ENCODE data around the gene LTBP1. TPM values are rescaled to one million over a fixed set of nuclear protein-coding genes. Genes with fewer than 3 reads are reported as not detected.
"Not testable (repeated sequence)": the region's sequence is repeated elsewhere in the genome, so short reads cannot be mapped to it uniquely, and the experiment has no call there.

Gene LTBP1
- total RNA-seq, 1 experiment from 2014 or later = 6.7 TPM

DNA sequence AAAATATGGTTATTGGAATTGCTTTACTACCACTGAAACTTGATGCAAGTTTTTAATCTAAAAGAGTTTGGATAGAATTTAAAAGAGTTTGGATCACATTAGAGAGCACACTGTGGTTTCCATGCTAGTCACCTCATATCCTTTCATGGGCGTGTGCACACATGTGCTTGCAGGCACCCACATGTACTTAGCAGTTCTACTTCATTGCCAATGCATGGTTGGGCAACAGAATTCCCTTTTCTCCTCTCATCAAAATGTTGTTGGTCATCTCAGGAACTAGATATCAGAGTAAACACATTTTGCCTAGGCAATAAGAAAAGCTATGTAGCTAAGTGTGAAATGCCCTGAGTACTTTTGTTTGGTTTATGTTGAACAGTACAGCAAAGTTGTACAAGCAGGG lies 275.6 kb downstream of the LTBP1 start:
- no peak for DNase-seq (ENCODE audit: low read depth, low spot score)
- in situ Hi-C loops (cut with HindIII; ENCODE audit: low pct_unique_long_range_greater_than_20kb, low sequenced_read_pairs) = no loop called here

DNA sequence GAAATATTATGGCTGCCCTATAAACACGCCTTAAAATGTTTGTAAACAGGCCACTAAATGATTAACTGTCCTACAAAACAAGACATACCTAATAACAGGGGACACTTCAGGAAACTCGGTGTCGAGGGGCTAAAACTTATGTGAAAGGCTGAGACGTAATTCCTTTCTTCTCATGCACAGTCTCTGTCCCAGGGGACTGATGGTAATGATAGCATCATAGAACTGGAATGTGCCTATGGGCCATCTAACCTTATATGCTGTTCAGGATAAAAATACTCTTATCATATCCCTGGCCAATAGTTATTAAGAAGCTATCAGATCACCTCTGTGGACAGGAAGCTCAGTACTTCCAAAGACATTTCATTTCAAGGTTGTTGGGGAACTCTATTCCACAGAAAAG lies 277.1 kb downstream of the LTBP1 start:
- in situ Hi-C loops (cut with HindIII; ENCODE audit: low pct_unique_long_range_greater_than_20kb, low sequenced_read_pairs) = no loop called here
- peak; percentile 20 for DNase-seq (ENCODE audit: low read depth, low spot score)

DNA sequence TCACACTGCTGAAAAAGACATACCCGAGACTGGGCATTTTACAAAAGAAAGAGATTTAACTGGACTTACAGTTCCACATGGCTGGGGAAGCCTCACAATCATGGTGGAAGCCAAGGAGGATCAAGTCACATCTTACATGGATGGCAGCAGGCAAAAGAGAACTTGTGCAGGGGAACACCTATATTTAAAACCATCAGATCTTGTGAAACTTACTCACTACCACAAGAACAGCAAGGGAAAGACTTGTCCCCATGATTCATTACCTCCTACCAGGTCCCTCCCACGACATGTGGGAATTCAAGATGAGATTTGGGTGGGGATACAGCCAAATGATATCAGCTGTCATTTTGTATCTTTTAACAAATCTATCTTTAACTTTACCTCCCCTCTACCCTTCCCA lies 278.6 kb downstream of the LTBP1 start:
- no peak for DNase-seq (ENCODE audit: low read depth, low spot score)
- in situ Hi-C loops (cut with HindIII; ENCODE audit: low pct_unique_long_range_greater_than_20kb, low sequenced_read_pairs) = no loop called here

DNA sequence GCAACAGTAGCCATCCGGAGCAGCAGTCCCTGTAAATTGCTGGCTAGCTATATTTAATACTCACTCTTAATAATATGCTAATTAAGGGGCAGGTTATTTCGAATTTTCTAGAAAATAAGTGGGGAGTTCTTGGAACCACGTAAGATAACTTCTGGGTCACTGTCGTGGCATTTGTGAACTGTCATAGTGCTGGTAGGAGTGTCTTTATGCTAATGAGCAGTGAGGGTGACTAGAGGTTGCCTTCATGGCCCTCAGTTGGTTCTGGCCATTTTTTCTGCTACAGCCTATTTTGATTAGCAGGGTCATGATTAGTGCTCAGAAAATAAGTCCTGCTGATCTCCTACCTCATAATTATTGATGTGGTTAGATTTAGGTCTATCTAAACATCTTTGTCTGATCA lies 279.8 kb downstream of the LTBP1 start:
- DNase-seq (ENCODE audit: low read depth, low spot score) = no peak
- in situ Hi-C loops (cut with HindIII; ENCODE audit: low pct_unique_long_range_greater_than_20kb, low sequenced_read_pairs) = no loop called here

DNA sequence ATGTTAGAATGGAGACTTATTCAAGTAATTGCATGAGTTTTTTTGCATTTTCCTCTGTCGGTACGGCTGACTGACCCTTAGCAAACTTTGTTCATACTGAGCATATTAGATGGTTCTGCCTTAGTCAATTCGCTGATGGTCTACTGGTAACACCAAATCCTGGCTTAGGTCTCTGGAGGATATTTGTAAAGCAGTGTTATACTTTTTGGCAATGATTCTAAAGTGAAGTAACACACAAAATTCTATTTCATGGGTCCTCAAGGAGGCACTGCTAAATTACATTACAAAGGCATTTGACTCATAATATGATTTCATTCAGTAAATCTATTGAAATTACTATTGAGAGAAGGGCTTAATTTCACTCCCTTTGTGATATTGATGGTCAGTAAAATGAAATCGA lies 282.9 kb downstream of the LTBP1 start:
- DNase-seq (ENCODE audit: low read depth, low spot score) = no peak
- in situ Hi-C loops (cut with HindIII; ENCODE audit: low pct_unique_long_range_greater_than_20kb, low sequenced_read_pairs) = no loop called here

DNA sequence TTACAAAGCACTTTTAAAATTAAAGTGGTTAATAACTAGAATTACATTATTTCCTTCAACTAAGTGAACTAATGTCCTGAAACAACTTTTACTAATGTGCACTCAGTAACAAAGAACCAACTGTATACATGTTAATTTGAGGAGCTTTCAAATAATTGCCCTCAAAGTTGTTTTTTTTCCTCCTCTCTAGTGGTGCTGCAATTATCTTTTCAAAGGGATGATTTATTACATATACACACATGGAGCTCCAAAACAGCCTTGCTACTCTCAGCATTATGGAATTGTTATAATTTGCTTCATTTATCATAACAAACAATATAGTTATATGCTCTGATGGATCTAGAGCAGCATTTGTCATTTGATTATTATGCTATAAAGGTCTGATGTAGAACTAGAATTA lies 283.4 kb downstream of the LTBP1 start:
- in situ Hi-C loops (cut with HindIII; ENCODE audit: low pct_unique_long_range_greater_than_20kb, low sequenced_read_pairs) = no loop called here

DNA sequence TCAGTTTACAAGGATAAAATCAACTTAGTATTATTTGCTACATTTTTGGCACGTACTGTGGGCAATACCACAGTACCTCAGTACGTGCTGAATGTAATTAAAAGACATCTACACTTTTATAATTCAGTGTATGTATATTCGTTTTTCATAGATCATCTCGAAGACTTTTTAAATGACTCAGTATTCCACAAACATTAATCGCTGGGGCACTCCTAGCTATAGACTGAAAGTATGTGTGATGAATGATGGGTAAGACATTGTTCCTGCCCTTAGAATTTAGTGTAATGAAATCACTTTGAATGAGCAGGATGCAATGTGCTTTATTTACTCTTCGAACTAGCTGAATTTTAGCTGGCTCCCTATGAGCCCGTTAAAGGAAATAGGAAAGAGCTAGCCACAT lies 284.1 kb downstream of the LTBP1 start:
- DNase-seq (ENCODE audit: low read depth, low spot score) = no peak
- in situ Hi-C loops (cut with HindIII; ENCODE audit: low pct_unique_long_range_greater_than_20kb, low sequenced_read_pairs) = no loop called here

More for the DNA sequence above, 283.4 kb downstream of the LTBP1 start:
- no peak for DNase-seq (ENCODE audit: low read depth, low spot score)

DNA sequence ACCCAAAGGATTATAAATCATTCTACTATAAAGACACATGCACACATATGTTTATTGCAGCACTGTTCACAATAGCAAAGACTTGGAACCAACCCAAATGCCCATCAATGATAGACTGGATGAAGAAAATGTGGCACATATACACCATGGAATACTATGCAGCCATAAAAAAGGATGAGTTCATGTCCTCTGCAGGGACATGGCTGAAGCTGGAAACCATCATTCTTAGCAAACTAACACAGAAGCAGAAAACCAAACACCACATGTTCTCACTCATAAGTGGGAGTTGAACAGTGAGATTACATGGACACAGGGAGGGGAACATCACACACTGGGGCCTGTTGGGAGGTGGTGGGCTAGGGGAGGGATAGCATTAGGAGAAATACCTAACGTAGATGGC lies 288.8 kb downstream of the LTBP1 start:
- DNase-seq (ENCODE audit: low read depth, low spot score); in situ Hi-C loops (cut with HindIII; ENCODE audit: low pct_unique_long_range_greater_than_20kb, low sequenced_read_pairs): not testable (repeated sequence)

DNA sequence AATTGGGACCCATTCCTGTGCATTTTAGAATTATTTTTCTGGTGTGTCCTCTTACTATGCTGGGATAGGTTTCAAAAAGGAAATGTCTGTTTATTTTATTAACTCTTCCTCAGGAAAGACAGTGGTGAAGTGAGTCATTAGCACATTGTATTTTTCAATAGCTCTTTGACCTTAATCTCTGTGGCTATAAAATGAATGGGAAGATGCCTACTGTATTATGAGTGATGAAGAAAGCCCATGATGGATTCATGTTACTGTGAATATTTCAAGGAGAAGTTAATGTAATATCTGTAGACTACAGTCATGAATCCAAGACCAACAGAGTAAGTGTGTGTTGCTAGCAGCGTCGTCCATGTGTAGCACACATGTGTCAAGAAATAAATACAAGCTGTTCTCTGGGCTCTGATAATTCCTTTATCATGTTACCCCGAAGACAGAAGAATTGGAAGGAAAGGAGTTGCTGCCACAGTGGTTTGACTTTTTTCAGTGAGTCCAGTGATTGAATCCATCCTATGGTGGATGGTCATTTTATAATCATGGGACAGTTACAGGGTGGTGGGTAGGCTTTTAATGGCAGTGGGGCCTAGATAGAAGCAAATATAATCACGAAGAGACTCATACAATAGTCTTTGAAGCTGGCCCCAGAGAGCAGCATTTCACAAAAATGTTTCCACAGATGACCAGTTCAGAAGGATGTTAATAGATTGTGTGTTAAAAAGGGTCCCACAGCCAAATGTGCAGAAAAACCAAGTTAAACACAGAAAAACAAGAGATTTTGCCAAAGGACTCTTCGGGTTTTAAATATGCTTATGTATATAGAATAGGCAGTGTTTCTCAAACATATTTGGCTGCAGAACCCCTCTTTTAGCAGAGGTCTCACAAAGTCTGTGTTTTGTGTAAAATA lies 290.0 kb downstream of the LTBP1 start:
- in situ Hi-C loops (cut with HindIII; ENCODE audit: low pct_unique_long_range_greater_than_20kb, low sequenced_read_pairs) = no loop called here
- DNase-seq (ENCODE audit: low read depth, low spot score) = peak; percentile 21

DNA sequence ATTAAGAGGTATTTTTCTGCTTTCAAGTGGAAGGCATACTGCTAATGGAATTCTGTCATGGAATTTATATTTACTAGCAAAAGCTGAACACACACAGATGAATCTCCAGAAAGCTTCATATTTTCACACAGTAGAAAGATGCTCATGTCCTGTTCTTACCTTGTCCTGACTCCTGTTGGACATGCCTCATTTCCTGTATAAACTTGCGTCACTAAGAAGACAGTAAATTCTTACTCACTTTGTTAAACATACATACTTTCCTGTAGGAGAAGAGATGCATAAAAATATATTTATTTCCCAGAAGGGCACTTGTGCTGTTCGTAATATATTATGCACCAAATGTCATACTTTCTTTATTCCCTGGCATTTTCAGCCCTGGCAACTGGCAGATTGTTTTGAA lies 291.4 kb downstream of the LTBP1 start:
- DNase-seq (ENCODE audit: low read depth, low spot score) = no peak
- in situ Hi-C loops (cut with HindIII; ENCODE audit: low pct_unique_long_range_greater_than_20kb, low sequenced_read_pairs) = no loop called here

DNA sequence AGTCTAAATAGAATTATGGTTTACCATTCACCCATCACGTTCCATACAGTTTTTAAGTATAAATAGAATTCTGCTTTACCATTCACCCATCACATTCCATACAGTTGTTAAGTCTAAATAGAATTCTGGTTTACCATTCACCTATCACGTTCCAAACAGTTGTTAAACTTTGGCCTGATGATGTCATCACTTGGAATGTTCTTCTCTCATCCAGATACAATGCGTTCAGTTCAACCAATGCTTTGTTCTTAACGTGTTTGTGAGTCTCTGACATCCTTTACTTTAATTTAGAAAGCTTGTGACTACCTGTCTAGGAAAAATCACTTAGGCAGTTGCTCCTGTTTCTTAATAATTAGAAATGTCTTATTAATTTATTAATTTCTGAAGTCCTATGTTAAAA lies 293.4 kb downstream of the LTBP1 start:
- DNase-seq (ENCODE audit: low read depth, low spot score) = no peak

DNA sequence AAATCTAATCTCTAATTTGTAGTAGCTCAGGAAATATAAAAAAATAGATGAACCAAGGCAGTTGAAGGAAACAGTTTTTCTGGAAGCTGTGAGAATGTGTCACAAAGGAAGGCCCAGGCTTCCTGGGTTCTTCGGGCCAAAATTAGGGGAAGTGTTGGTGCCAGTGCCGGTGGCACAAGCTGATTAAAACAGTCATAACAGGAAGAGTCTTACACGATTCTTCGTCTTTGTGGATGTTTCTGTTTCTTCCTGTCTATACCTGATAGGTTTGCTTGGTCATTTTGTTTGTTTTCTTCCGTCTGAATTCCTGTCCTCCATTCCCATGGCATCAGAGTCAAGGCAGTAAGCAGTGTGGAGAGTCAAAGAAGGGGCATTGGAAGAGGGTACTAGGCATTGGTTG lies 294.3 kb downstream of the LTBP1 start:
- in situ Hi-C loops (cut with HindIII; ENCODE audit: low pct_unique_long_range_greater_than_20kb, low sequenced_read_pairs) = no loop called here

More for the DNA sequence above, 293.4 kb downstream of the LTBP1 start:
- in situ Hi-C loops (cut with HindIII; ENCODE audit: low pct_unique_long_range_greater_than_20kb, low sequenced_read_pairs) = no loop called here

DNA sequence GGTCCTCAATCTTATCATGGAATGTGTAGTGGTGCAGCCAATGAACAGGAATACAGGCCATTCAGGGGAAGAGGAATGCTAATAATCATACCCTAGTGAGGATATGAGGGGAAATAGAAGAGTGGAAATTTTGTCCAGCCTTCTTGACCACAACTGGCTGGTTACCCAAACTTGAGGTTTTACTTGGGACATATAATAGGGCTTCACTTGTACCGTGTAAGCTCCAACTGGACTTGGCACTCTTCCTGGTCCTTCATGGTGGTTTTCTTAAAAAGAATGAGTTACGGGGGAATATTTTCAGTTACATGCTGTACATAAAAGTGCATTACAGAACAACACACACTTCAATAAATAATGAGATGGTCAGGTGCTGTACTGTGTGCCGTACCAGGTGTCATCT lies 294.8 kb downstream of the LTBP1 start:
- in situ Hi-C loops (cut with HindIII; ENCODE audit: low pct_unique_long_range_greater_than_20kb, low sequenced_read_pairs) = no loop called here
- no peak for DNase-seq (ENCODE audit: low read depth, low spot score)

More for the DNA sequence above, 294.3 kb downstream of the LTBP1 start:
- DNase-seq (ENCODE audit: low read depth, low spot score) = no peak

DNA sequence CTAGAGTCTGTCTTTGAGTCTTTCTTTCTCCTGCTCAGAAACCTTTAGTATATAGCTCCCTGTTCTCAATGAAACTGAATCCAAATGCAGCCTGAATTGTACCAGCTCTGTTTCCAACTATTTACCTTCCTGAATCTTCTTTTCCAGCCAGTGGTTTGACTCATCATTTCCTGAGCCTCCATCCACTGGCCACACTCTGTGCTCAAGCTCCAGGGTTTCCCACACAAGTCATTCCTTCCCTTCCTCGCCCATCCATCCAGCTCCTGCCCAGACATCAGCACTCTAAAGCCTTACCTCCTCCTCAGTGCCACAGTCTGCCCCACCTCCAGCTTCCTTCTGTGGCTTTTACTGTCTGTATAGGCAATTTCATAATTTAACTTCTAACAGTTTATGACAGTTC lies 296.1 kb downstream of the LTBP1 start:
- no peak for DNase-seq (ENCODE audit: low read depth, low spot score)
- in situ Hi-C loops (cut with HindIII; ENCODE audit: low pct_unique_long_range_greater_than_20kb, low sequenced_read_pairs) = no loop called here

DNA sequence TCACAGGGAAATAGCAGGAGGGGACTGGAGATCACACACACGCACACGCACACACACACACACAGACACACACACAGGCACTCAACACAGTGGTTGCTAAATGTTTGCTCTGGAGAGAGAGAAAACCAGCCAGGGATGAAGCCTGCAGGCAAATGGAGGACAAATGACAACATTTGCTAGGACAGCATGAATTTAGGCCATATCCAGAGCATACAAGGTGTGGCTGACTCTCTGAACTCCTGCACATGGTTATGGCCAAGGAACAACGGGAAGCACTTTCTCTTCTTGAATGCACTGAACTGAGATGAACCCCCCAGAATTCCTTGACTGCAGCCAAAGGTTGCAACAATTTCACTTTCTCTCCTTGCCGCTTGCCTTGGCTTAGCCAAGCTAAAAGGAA lies 299.7 kb downstream of the LTBP1 start:
- in situ Hi-C loops (cut with HindIII; ENCODE audit: low pct_unique_long_range_greater_than_20kb, low sequenced_read_pairs) = no loop called here
- no peak for DNase-seq (ENCODE audit: low read depth, low spot score)

DNA sequence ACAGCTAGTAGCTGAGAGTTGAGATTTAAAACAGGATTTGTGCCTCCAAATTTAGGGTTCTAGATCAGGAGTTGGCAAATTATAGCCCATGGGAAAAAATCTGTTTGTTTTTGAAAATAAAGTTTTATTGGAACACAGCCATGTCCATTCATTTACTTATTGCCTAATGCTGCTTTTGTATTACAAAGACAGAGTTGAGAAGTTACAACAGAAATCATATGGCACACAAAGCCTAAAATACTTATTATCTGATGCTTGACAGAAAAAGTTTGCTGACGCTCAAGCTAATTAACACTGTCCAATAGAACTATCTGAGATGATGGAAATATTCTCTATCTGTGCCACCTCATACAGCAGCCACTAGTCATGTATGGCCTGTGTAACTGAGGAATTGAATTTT lies 300.6 kb downstream of the LTBP1 start:
- no peak for DNase-seq (ENCODE audit: low read depth, low spot score)
- in situ Hi-C loops (cut with HindIII; ENCODE audit: low pct_unique_long_range_greater_than_20kb, low sequenced_read_pairs) = no loop called here

DNA sequence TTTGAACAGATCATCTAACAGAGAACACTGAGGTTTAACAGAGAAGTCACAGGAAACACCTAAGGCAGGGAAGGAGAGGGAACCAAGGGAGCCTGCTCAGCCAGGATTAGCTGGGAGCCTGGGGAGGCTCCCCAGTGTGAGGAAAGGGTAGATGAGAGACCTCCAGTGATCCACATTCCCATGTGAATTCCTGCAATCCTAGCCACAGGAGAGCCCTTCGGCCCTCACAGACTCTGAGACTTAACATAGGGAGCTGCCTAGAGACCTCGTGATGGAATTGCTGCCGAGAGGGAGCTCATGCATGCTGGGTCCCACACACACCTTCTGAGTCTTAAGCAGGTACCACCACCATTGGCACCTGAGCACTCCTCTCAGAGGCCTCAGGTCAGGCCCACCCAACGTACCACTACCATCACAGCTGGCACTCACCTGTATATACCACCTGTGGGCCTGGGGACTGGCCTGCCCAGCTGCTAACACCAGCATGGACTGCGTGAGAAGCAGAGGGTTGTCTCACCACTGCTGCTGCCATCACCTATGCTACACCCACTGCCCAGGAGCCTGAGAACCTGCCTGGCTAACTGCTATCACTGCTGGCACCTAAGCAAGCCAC lies 303.8 kb downstream of the LTBP1 start:
- in situ Hi-C loops (cut with HindIII; ENCODE audit: low pct_unique_long_range_greater_than_20kb, low sequenced_read_pairs) = no loop called here
- DNase-seq (ENCODE audit: low read depth, low spot score) = no peak

DNA sequence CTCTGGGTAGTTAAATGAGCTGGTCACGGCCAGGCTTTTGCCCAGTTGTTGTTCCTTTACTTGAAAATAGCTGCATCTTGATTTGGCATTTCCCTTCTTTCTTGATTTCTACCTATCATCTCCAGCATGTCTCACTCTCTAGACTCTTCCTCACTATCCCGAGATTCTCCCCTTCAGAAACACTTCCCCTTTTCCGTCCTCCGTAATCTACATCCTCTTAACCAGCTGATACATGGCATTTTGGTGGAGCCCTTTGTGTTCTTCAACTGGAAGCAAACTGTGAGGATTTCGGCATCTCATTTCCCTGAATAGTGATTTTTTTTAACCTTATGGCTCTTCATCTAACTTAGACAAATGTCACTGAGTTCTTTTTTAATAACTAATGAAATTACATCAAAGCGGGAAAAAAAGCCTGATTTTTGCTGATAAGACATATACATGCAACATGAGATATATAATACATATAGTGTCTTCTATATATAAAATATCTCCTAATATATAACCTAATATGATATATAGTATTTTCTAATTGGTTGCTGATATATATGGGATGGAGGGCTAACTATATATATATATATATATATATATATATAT lies 309.5 kb downstream of the LTBP1 start:
- in situ Hi-C loops (cut with HindIII; ENCODE audit: low pct_unique_long_range_greater_than_20kb, low sequenced_read_pairs) = no loop called here

DNA sequence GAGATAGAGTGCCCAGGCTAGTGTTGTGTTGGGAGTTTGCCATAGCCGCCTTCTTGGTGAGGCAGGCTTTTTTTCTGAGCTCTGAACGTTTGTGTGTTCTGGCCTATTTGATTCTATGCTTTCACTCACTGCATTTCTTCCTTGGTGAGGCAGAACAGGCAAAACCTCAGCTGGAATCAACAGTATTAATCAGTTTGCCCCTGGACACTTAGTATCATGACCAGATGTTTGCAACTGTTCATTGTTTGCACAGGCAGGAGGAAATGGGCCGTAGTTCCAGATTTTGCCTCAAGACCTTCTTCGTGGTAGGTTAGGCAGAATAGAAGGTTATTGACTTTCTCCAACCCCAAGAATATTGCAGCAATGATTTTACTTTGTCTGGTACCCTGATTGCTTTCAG lies 311.6 kb downstream of the LTBP1 start:
- in situ Hi-C loops (cut with HindIII; ENCODE audit: low pct_unique_long_range_greater_than_20kb, low sequenced_read_pairs) = no loop called here
- no peak for DNase-seq (ENCODE audit: low read depth, low spot score)

More for the DNA sequence above, 309.5 kb downstream of the LTBP1 start:
- DNase-seq (ENCODE audit: low read depth, low spot score) = no peak

Data from SK-MEL-5 (cell line).